HG02588 (cell line): ENCODE measurements around the gene KCNN3.

ENCODE experiments used
- ATAC-seq: cut with Tn5 transposase; IDR thresholded peaks from one replicate; pipeline ENCODE4 v1.9.1; 2021; ENCODE audit warnings: mild to moderate bottlenecking, moderate library complexity; ENCODE audit not compliant: unreplicated experiment

Gene KCNN3

DNA sequence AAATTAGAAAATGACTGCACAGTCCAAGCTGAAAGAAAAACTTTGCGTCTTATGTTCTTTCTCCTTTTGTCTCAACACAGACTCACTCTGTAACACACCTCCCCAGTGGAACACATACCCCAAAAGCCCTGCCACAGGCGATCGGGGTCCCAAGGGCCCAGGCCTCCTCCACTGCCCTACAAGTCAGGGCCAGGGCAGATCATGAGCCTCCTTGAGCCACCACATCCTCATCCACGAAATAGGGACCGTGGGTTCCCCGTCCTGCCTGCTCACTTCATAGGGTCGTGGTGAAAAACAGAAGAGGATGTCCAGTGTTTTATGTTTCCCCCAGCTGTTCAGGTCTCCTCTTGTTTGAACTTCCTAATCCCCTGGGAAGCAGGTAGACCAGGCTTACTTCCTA lies 116.7 kb downstream of the KCNN3 start:
- ATAC-seq, result no peak

- no peak for ATAC-seq
These were observed 117.6 kb downstream of the KCNN3 start for GRCh38 chr1:154752273-154753030.

- no peak for ATAC-seq
These were observed 118.4 kb downstream of the KCNN3 start for GRCh38 chr1:154751690-154752089.

GRCh38 chr1:154750681-154751665 lies 119.1 kb downstream of the KCNN3 start:
- ATAC-seq, result no peak

GRCh38 chr1:154749078-154749760 lies 120.9 kb downstream of the KCNN3 start:
- no peak for ATAC-seq

GRCh38 chr1:154748405-154748775 lies 121.7 kb downstream of the KCNN3 start:
- no peak for ATAC-seq

GRCh38 chr1:154747740-154748404 lies 122.2 kb downstream of the KCNN3 start:
- peak; percentile 59 for ATAC-seq

DNA sequence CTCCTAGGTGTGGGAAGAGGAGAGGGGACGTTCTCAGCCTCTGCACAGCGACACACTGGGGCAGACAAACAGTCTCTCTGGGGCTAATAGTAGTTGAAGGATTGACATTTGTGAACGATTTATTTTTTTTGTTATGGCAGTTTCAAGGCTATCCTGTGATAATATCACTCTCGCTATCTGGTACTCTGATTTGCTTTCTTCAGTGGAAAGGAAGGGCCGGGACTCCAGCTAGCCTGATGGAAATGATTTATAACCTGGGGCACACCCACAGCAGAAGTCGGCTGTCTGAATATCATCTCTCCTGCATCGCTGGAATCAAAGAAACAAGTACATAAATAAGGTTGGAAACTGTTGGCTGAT lies 122.7 kb downstream of the KCNN3 start:
- no peak for ATAC-seq

DNA sequence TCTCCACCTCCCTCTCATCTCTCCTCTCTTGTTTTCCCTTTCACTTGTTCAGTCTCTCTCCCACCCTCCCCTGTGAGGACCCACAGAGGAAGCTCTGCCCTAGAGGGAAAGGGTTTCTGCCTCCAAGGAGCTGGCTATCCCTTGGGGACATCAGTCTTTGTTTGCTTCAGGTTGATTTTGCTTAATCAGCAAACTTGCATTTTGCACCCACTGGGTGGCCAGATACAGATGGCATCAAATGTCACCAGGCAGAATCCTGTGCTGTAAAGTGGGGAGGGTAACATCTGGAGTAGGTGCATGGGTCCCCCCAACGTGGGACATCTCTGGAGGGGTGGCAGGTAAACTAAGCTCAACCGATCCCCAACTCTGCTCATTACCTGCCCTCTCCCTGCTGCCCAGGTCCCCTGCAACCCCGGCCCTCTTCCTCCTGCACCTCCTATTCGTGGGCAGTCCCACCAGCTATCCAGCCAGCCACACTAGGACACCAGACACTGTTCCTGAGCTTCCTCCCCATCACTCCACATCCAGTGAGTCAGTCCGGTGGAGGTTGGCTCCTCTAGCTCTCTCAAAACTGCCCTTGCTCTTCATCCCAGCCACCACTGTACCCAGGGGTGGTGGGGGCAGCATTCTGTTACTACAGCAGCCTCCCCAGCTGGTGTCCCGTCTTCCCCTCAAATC lies 123.3 kb downstream of the KCNN3 start:
- ATAC-seq, result no peak

DNA sequence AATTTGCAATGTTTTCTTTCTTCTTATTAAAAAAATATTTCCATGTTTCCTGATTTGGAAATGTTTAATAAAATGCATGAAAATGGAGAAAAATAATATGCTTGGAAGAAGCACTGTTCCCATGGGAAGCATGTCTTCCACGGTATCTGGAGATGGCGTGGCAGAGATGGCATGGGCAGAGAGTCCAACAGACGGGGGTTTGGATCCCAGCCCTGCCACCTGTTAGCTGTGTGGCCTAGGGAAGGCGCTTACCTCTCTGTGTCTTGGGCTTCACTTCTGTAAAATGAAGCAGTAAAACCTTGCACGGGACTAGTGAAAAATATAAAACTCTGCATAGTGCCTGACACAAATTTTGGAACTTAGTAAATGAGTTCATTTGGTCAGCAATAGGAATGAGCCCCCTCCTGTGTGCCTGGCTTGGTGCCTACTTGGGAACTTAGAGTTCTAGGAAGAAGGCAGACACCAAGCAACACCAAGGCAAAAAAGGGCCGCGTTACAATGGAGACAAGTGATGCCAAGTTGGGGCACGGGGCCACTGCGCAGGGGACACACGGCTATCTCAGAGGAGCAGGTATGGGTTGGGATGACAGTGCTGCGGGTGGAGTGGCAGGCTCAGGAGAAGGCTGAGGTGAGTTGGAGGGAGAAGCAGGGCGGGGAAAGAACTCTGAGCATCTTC lies 124.2 kb downstream of the KCNN3 start:
- no peak for ATAC-seq

DNA sequence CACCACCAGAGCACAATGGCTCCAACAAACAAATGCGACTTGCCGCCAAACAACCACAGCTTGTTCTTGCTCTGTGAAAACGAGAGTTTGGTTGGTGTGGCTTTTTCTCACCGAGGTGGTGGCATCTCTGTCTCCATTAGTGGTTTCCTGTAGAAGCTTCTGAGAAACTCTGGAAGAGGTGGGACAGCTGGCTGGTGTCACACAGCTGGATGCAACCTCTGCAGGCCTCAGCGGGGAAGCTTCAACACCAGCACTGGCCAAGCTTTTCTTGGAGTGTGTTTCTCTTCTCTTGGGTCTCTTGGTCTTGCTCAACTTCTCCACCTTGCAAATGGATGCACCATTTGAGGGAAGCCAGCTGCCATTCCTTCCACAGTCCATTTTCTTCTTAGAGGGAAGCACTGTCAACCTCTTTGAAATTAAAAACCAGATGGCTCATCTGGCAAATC lies 124.8 kb downstream of the KCNN3 start:
- ATAC-seq, result no peak

- no peak for ATAC-seq
These were observed 125.6 kb downstream of the KCNN3 start for GRCh38 chr1:154744352-154745035.

DNA sequence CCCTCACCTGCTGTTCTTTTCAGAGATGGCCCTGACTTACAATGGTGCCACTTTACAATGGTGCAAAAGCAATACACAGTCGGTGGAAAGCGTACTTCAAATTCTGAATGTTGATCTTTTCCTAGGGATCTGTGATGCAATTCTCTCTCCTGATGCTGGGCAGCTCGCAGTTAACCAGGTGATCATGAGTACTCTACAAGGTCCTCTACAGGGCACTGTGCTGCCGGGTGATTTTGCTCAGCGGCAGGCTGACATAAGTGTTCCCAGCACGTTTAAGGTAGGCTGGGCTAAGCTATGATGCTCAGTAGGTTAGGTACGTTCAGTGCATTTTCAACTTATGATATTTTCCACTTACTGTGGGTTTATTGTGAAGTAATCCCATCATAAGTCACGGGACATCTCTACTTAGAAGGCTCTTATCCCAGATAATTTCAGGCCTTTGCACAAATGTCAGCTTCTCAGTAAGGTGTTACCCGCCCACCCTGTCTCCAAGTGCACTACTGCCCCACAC lies 126.5 kb downstream of the KCNN3 start:
- no peak for ATAC-seq

DNA sequence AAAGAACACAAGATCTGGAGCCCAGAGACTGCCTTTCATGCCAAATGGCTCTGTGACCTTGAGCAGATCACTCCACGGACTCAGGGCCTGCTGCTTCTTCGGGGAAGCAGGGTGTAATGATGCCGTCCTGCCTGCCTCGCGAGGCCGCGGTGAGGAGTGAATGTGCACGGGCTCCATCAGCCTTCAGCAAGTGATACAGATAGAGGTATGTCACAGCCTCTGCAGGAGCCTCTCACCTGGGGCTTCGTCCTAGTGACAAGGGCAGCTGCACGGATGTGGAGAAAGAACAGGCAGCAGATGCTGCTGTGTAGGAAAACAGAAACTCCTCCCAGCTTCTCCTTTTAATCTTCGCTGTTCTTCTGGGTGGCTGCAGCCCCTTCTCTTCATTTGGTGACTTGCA lies 127.5 kb downstream of the KCNN3 start:
- no peak for ATAC-seq

- no peak for ATAC-seq
These were observed 128.2 kb downstream of the KCNN3 start for GRCh38 chr1:154741741-154742495.

DNA sequence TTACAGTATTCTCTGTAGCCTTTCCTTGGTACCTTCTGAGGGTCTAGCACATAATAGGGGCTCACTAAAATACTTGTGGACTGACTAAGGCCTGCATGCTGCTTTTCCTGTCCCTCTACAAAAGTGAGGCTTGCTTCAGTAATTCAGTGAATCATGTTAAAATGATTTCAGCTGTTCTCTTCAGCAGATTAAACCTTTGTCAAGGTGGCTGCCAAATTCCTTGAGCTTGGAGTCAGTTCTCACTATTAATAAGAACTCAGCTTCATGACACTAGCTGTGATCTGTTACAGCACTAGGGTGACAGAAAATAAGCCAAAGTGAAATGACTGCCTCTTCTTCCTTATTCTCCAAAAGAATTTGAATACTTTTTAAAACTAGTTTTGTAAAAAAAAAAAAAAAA lies 128.8 kb downstream of the KCNN3 start:
- no peak for ATAC-seq

DNA sequence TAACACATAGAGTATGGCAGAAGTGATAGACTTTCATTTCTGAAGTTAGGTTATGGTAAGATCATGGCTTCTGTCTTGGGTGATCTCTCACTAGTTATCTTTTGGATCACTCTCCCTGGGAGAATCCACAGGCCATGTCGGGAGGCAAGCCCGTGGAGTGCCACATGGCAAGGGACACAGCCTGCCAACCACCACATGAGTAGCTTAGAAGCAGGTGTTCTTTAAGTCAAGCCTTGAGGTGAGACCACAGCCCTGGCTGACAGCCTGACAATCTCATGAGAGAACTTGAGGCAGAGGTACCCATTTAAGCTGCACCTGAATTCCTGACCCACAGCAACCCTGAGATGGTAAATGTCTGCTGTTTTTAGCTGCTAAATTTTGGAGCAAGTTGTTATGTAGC lies 130.4 kb downstream of the KCNN3 start:
- ATAC-seq, result no peak

GRCh38 chr1:154736841-154737240 lies 133.2 kb downstream of the KCNN3 start:
- no peak for ATAC-seq
